ENCODE data around the gene KCNG2. TPM values are rescaled to one million over a fixed set of nuclear protein-coding genes. Genes with fewer than 3 reads are reported as not detected.

KCNG2 gene
- total RNA-seq, 1 donor from 2014 or later, result 0.52 TPM

- H3K27ac ChIP-seq (ENCODE audit: low read depth, low read length), result no peak overlapping the region
- peak overlapping the region in 1 of 3 donors; percentile 13 for H3K4me3 ChIP-seq (ENCODE audit: low read length in 3 of 3)
- H3K36me3 ChIP-seq (ENCODE audit: control insufficient read depth in 3 of 3, insufficient read depth in 3 of 3, low read length in 3 of 3), result peaks cover 8 to 13% (median 9%) of the 10 kb centered on the region in 3 donors
- H3K9ac ChIP-seq (ENCODE audit: low read depth in 1 of 3, low read length in 3 of 3), result peak overlapping the region in 1 of 3 donors; percentile 16
- H3K27me3 ChIP-seq (ENCODE audit: control insufficient read depth in 3 of 3, insufficient read depth in 3 of 3, low read length in 3 of 3), result no peaks in the 10 kb centered on the region
- peaks cover 50 to 66% (median 53%) of the 10 kb centered on the region in 3 donors for H3K4me1 ChIP-seq (ENCODE audit: control insufficient read depth in 3 of 3, insufficient read depth in 3 of 3, low read length in 3 of 3)
- no peaks in the 10 kb centered on the region for H3K9me3 ChIP-seq (ENCODE audit: control insufficient read depth in 3 of 3, low read length in 3 of 3)
These were observed 150.3 kb downstream of the KCNG2 start for GRCh38 chr18:79947881-79948610.

GRCh38 chr18:79948719-79949411 lies 151.1 kb downstream of the KCNG2 start:
- H3K9me3 ChIP-seq (ENCODE audit: control insufficient read depth in 3 of 3, low read length in 3 of 3), result no peaks in the 10 kb centered on the region
- H3K9ac ChIP-seq (ENCODE audit: low read depth in 1 of 3, low read length in 3 of 3), result peak overlapping the region in 1 of 3 donors; percentile 25
- no peaks in the 10 kb centered on the region for H3K27me3 ChIP-seq (ENCODE audit: control insufficient read depth in 3 of 3, insufficient read depth in 3 of 3, low read length in 3 of 3)
- H3K27ac ChIP-seq (ENCODE audit: low read depth, low read length), result no peak overlapping the region
- peaks cover 50 to 63% (median 53%) of the 10 kb centered on the region in 3 donors for H3K4me1 ChIP-seq (ENCODE audit: control insufficient read depth in 3 of 3, insufficient read depth in 3 of 3, low read length in 3 of 3)
- H3K36me3 ChIP-seq (ENCODE audit: control insufficient read depth in 3 of 3, insufficient read depth in 3 of 3, low read length in 3 of 3), result peaks cover 8 to 9% (median 9%) of the 10 kb centered on the region in 3 donors
- H3K4me3 ChIP-seq (ENCODE audit: low read length in 3 of 3), result no peak overlapping the region

Other genes starting within 250 kb of the KCNG2 start
- 9.4 TPM for gene CTDP1, start 118.1 kb upstream of the KCNG2 start, total RNA-seq
- gene SLC66A2, start 153.7 kb downstream of the KCNG2 start, total RNA-seq, result 20.4 TPM
- 2.1 TPM for gene HSBP1L1, start 166.7 kb downstream of the KCNG2 start, total RNA-seq
- 30.8 TPM for gene TXNL4A, start 190.6 kb downstream of the KCNG2 start, total RNA-seq
- 30.8 TPM for gene RBFA, start 236.5 kb downstream of the KCNG2 start, total RNA-seq

All from skeletal muscle tissue (tissue), 4 donors.